KMS-11 (cell line): ENCODE measurements around the gene ZMPSTE24.

Experiments used
- H2AFZ ChIP-seq: fragments of 200-600 bp; sonication (generic); 2 replicates; pipeline ENCODE4 v1.6.1; 2016; ENCODE audit warnings: antibody characterized with exemption, mixed run types, low read depth
- H3K27ac ChIP-seq: fragments of 200-600 bp; sonication (generic); 2 replicates; pipeline ENCODE4 v1.6.1; 2016; ENCODE audit warnings: mild to moderate bottlenecking, mixed run types
- H3K27me3 ChIP-seq: fragments of 200-600 bp; sonication (generic); 2 replicates; pipeline ENCODE4 v1.6.1; 2017; ENCODE audit warnings: mild to moderate bottlenecking, low read depth, mixed run types, moderate library complexity; ENCODE audit not compliant: insufficient read depth
- H3K36me3 ChIP-seq: fragments of 200-600 bp; sonication (generic); 2 replicates; pipeline ENCODE4 v1.6.1; 2017; ENCODE audit warnings: mild to moderate bottlenecking, mixed run types; ENCODE audit not compliant: insufficient read depth
- H3K4me1 ChIP-seq: fragments of 200-600 bp; sonication (generic); 2 replicates; pipeline ENCODE4 v1.6.1; 2016; ENCODE audit warnings: mild to moderate bottlenecking, low read depth, mixed run types; ENCODE audit not compliant: poor library complexity, severe bottlenecking
- H3K4me2 ChIP-seq: fragments of 200-600 bp; sonication (generic); 2 replicates; pipeline ENCODE4 v1.7.0; 2016; ENCODE audit warnings: mild to moderate bottlenecking, mixed run types
- H3K4me3 ChIP-seq: fragments of 200-600 bp; sonication (generic); IDR thresholded peaks from 2 replicates; pipeline ENCODE4 v1.6.1; 2017; ENCODE audit warnings: low read depth, low read length, mixed read lengths; ENCODE audit not compliant: insufficient read depth
- H3K79me2 ChIP-seq: fragments of 200-600 bp; sonication (generic); 2 replicates; pipeline ENCODE4 v1.6.1; 2016; ENCODE audit warnings: low read depth, mixed run types; ENCODE audit not compliant: insufficient read depth
- H3K9ac ChIP-seq: fragments of 200-600 bp; sonication (generic); 2 replicates; pipeline ENCODE4 v1.6.1; 2016; ENCODE audit warnings: mild to moderate bottlenecking, mixed run types
- H4K20me1 ChIP-seq: fragments of 200-600 bp; sonication (generic); 2 replicates; pipeline ENCODE4 v1.6.1; 2016; ENCODE audit warnings: mild to moderate bottlenecking, mixed run types; ENCODE audit not compliant: insufficient read depth
- CTCF ChIP-seq: fragments of 200-600 bp; sonication (generic); conservative IDR thresholded peaks from 2 replicates; pipeline ENCODE4 v1.6.1; 2017; ENCODE audit warnings: low read depth, mild to moderate bottlenecking, antibody characterized with exemption, low read length, moderate library complexity, mixed read lengths

The ZMPSTE24 gene

GRCh38 chr1:40305871-40306270 lies 47.8 kb downstream of the ZMPSTE24 start:
- Histone ChIP-seq H3K4me2 (no peak overlapping the region), H4K20me1 (no peaks in the 10 kb centered on the region), H3K4me1 (no peaks in the 10 kb centered on the region), H3K79me2 (no peaks in the 10 kb centered on the region), H3K27ac (no peak overlapping the region), H3K36me3 (no peaks in the 10 kb centered on the region), H2AFZ (no peak overlapping the region), H3K9ac (no peak overlapping the region), H3K27me3 (no peaks in the 10 kb centered on the region), H3K4me3 (no peak overlapping the region)
- TF ChIP-seq CTCF: no peak

- Histone ChIP-seq H3K36me3 (no peaks in the 10 kb centered on the region), H3K9ac (no peak overlapping the region), H3K79me2 (no peaks in the 10 kb centered on the region), H3K4me3 (no peak overlapping the region), H3K4me2 (no peak overlapping the region), H3K27ac (no peak overlapping the region), H4K20me1 (no peaks in the 10 kb centered on the region), H3K27me3 (no peaks in the 10 kb centered on the region), H2AFZ (no peak overlapping the region), H3K4me1 (no peaks in the 10 kb centered on the region)
- no peak for TF ChIP-seq CTCF
Observed at GRCh38 chr1:40306296-40306695, 48.3 kb downstream of the ZMPSTE24 start.

- no peak overlapping the region for H3K27ac ChIP-seq
- no peak overlapping the region for H2AFZ ChIP-seq
- TF ChIP-seq CTCF: no peak
- H3K27me3 ChIP-seq: no peaks in the 10 kb centered on the region
- H3K4me1 ChIP-seq: no peaks in the 10 kb centered on the region
- no peaks in the 10 kb centered on the region for H3K36me3 ChIP-seq
- H3K4me2 ChIP-seq: no peak overlapping the region
- H3K9ac ChIP-seq: no peak overlapping the region
- H3K79me2 ChIP-seq: no peaks in the 10 kb centered on the region
- H3K4me3 ChIP-seq: no peak overlapping the region
- H4K20me1 ChIP-seq: no peaks in the 10 kb centered on the region
Observed at GRCh38 chr1:40307186-40307585, 49.1 kb downstream of the ZMPSTE24 start.

GRCh38 chr1:40308036-40308727 lies 50.1 kb downstream of the ZMPSTE24 start:
- H3K36me3 ChIP-seq: no peaks in the 10 kb centered on the region
- H3K4me2 ChIP-seq: no peak overlapping the region
- H3K9ac ChIP-seq: no peak overlapping the region
- no peaks in the 10 kb centered on the region for H3K79me2 ChIP-seq
- no peak overlapping the region for H3K27ac ChIP-seq
- peaks cover 8% of the 10 kb centered on the region for H3K4me1 ChIP-seq
- no peaks in the 10 kb centered on the region for H3K27me3 ChIP-seq
- H4K20me1 ChIP-seq: no peaks in the 10 kb centered on the region
- TF ChIP-seq CTCF: no peak
- no peak overlapping the region for H2AFZ ChIP-seq
- H3K4me3 ChIP-seq: no peak overlapping the region
